ENCODE data around the gene CR1.
"Not testable (repeated sequence)": the region's sequence is repeated elsewhere in the genome, so short reads cannot be mapped to it uniquely, and the experiment has no call there.

Gene CR1

GRCh38 chr1:207658904-207659485, 163.0 kb downstream of the CR1 start:
- no peak for TF ChIP-seq GATA1 (IDR thresholded peaks at IDR 0.05; ENCODE audit: low read depth, low read length)
- no peak for DNase-seq

GRCh38 chr1:207659545-207660153, 163.7 kb downstream of the CR1 start:
- TF ChIP-seq GATA1 (IDR thresholded peaks at IDR 0.05; ENCODE audit: low read depth, low read length) (no peak), POLR2A (IDR thresholded peaks at IDR 0.05; ENCODE audit: low read length) (no peak)
- peak in 1 of 2 experiments; percentile 19 for DNase-seq

- DNase-seq: not testable (repeated sequence)
Measured at GRCh38 chr1:207661420-207661819, 165.5 kb downstream of the CR1 start.

GRCh38 chr1:207666342-207666741, 170.4 kb downstream of the CR1 start:
- no peak for TF ChIP-seq POLR2A (IDR thresholded peaks at IDR 0.05; ENCODE audit: low read length)

GRCh38 chr1:207669528-207670009, 173.6 kb downstream of the CR1 start:
- no peak for TF ChIP-seq GATA1 (IDR thresholded peaks at IDR 0.05; ENCODE audit: low read depth, low read length)
- no peak for TF ChIP-seq POLR2A (IDR thresholded peaks at IDR 0.05; ENCODE audit: low read length)
- DNase-seq: peak; percentile 19 to 43

More at GRCh38 chr1:207666342-207666741, 170.4 kb downstream of the CR1 start:
- DNase-seq: no peak

- peak in 1 of 2 experiments; percentile 45 for DNase-seq
- TF ChIP-seq POLR2A (IDR thresholded peaks at IDR 0.05; ENCODE audit: low read length) (no peak), GATA1 (IDR thresholded peaks at IDR 0.05; ENCODE audit: low read depth, low read length) (no peak)
Measured at GRCh38 chr1:207670192-207670591, 174.2 kb downstream of the CR1 start.

DNA sequence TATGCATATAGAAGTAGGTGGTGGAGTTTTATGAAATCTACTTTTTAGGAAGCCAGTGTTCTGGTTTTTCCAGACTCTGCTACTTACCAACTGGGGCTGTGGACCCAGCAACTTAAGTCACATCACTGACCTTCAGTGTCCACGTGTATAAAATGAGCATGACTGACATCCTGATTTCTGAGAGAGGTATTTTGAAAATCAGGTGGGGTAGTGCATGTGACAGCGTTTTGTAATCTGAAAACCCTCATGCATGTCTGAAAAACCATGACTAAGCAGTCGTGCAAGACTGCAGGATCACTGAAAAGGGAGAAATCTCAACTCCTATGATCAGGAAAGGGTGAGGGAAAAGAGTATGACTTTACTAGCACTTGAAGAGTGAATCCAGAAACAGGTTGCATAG, 175.0 kb downstream of the CR1 start:
- DNase-seq: peak; percentile 70 to 80
- TF ChIP-seq GATA1 (IDR thresholded peaks at IDR 0.05; ENCODE audit: low read depth, low read length): no peak
- no peak for TF ChIP-seq POLR2A (IDR thresholded peaks at IDR 0.05; ENCODE audit: low read length)

DNA sequence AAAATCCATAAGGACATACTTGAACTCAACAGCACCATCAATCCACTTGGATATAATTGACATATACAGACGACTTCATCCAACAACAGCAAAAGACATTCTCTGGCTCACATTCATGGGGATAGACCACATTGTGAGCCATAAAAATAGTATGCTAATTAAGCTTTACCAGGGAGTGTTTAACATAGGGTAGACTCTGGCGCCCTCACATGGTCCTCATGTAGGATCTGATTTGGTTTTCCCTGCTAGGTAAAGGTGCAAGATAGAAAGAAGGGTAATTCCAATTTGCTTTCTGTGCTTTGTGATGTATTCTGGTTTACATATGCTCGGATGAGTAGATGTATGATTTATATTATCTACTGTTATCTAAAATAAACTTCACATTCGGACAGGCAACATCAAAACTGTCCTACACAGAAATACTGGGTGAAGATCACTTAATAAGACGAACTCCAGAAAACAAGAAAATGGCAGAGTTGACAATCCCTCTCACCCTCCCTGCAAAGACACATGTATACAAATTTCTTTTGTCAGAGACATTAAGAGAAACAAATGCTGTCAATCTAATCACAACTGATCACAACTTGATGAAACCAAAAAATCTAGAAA, 176.7 kb downstream of the CR1 start:
- DNase-seq: peak; percentile 81 to 89
- TF ChIP-seq GATA1 (IDR thresholded peaks at IDR 0.05; ENCODE audit: low read depth, low read length) (no peak), POLR2A (IDR thresholded peaks at IDR 0.05; ENCODE audit: low read length) (no peak)

DNA sequence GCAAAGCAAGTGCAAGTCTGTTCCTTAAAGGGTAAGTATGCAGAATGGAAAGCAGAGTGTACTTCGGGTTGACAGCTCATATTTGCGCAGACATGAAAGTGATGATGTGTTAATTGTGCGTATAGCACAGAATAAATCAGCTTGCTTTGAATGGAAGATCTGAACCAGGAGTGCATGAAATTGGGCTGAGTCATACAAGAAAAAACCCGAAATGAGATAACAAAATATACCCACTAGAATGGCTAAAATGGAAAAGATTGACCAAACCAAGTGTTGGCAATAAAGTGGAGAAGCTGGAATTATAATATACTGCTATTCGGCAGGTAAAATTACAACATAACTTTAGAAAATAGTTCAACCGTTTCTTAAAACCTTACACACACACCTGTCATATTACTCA, 177.4 kb downstream of the CR1 start:
- peak; percentile 15 to 50 for DNase-seq
- TF ChIP-seq GATA1 (IDR thresholded peaks at IDR 0.05; ENCODE audit: low read depth, low read length): no peak
- TF ChIP-seq POLR2A (IDR thresholded peaks at IDR 0.05; ENCODE audit: low read length): no peak

GRCh38 chr1:207676153-207676552, 180.2 kb downstream of the CR1 start:
- no peak for DNase-seq
- TF ChIP-seq GATA1 (IDR thresholded peaks at IDR 0.05; ENCODE audit: low read depth, low read length) (no peak), POLR2A (IDR thresholded peaks at IDR 0.05; ENCODE audit: low read length) (no peak)

GRCh38 chr1:207680590-207681388, 184.8 kb downstream of the CR1 start:
- peak; percentile 76 for DNase-seq

- DNase-seq: not testable (repeated sequence)
Measured at GRCh38 chr1:207682872-207683434, 187.0 kb downstream of the CR1 start.

GRCh38 chr1:207690551-207690950, 194.6 kb downstream of the CR1 start:
- DNase-seq: not testable (repeated sequence)

DNA sequence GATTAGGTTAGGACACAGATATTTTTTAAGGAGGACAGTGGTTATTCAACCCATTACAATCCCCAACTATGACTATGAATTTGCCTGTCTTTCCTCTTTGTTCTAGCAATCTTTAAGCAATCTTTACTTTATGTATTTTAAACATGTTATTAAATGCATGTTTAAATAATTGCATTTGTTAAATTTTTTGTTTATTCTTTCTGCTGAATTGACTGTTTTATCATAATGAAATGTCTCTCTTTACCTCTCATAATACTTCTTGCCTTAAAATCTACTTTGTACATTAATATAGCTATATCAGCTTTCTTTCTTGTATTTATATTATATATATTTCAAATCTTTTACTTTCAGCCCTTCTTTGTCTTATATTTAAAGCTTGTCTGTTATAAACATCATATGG, 195.1 kb downstream of the CR1 start:
- TF ChIP-seq POLR2A (IDR thresholded peaks at IDR 0.05; ENCODE audit: low read length) (no peak), GATA1 (IDR thresholded peaks at IDR 0.05; ENCODE audit: low read depth, low read length) (no peak)
- no peak for DNase-seq
